Kidney tubule cell (primary cell): ENCODE measurements around the gene PDIK1L.

Source experiments
- DNase-seq: peaks from one replicate; pipeline ENCODE4 v3.0.0-alpha.2; 2018; ENCODE audit warnings: low spot score

The PDIK1L gene

GRCh38 chr1:26111530-26112406 is at the start of gene PDIK1L:
Gene PDIK1L, plus strand, starts transcription at chr1:26111824. Its CDS starts 2,485 bp downstream, at chr1:26114309.
- DNase-seq, result peak; percentile 95

- peak; percentile 92 for DNase-seq
Measured at GRCh38 chr1:26064553-26064952, 47.1 kb upstream of the PDIK1L start.

- DNase-seq, result no peak
Measured at GRCh38 chr1:26066160-26066559, 45.5 kb upstream of the PDIK1L start.

- DNase-seq, result no peak
Measured at GRCh38 chr1:26066857-26067256, 44.8 kb upstream of the PDIK1L start.

- DNase-seq, result no peak
Measured at GRCh38 chr1:26067432-26067911, 44.2 kb upstream of the PDIK1L start, which contains the start of gene TRIM63. Gene TRIM63, minus strand, starts transcription at chr1:26067630. Its CDS starts 136 bp downstream, at chr1:26067494.

GRCh38 chr1:26069941-26070295 is 41.7 kb upstream of the PDIK1L start:
- DNase-seq, result no peak

GRCh38 chr1:26070296-26070962 is 41.2 kb upstream of the PDIK1L start:
- peak; percentile 10 for DNase-seq

GRCh38 chr1:26070963-26071342 is 40.7 kb upstream of the PDIK1L start:
- no peak for DNase-seq

- peak; percentile 17 for DNase-seq
Measured at GRCh38 chr1:26072305-26072704, 39.3 kb upstream of the PDIK1L start.

GRCh38 chr1:26075421-26076144 is 36.0 kb upstream of the PDIK1L start:
- DNase-seq, result no peak

- no peak for DNase-seq
Measured at GRCh38 chr1:26077524-26077923, 34.1 kb upstream of the PDIK1L start.

GRCh38 chr1:26078286-26079177 is 33.1 kb upstream of the PDIK1L start:
- DNase-seq, result no peak

- no peak for DNase-seq
Measured at GRCh38 chr1:26079178-26079563, 32.5 kb upstream of the PDIK1L start.

- DNase-seq, result no peak
Measured at GRCh38 chr1:26079960-26080814, 31.4 kb upstream of the PDIK1L start.

- DNase-seq, result no peak
Measured at GRCh38 chr1:26081267-26082019, 30.2 kb upstream of the PDIK1L start.

- no peak for DNase-seq
Measured at GRCh38 chr1:26082020-26082350, 29.6 kb upstream of the PDIK1L start.

GRCh38 chr1:26083208-26083607 is 28.4 kb upstream of the PDIK1L start:
- DNase-seq, result peak; percentile 19

- no peak for DNase-seq
Measured at GRCh38 chr1:26084091-26084561, 27.5 kb upstream of the PDIK1L start.

- DNase-seq, result no peak
Measured at GRCh38 chr1:26084844-26085243, 26.8 kb upstream of the PDIK1L start.

GRCh38 chr1:26089125-26089524 is 22.5 kb upstream of the PDIK1L start:
- DNase-seq, result no peak
